GM12873 (cell line): ENCODE measurements around the gene CAMSAP2.

ENCODE experiments used
- CTCF ChIP-seq: IDR thresholded peaks from 2 replicates; pipeline ENCODE4 v1.5.1; 2012; ENCODE audit warnings: low read depth, mild to moderate bottlenecking, moderate library complexity, low read length, control low read depth; ENCODE audit not compliant: insufficient read depth; ENCODE audit errors: missing control alignments

Gene CAMSAP2

GRCh38 chr1:200738327-200738948 lies at the start of gene CAMSAP2:
TSS of gene CAMSAP2 (plus strand) at chr1:200738893. CDS start at chr1:200739828, 935 bp downstream.
- TF ChIP-seq CTCF, result no peak

GRCh38 chr1:200692316-200692715 lies 46.4 kb upstream of the CAMSAP2 start:
- no peak for TF ChIP-seq CTCF

- no peak for TF ChIP-seq CTCF
Observed at GRCh38 chr1:200693327-200693726, 45.4 kb upstream of the CAMSAP2 start.

- TF ChIP-seq CTCF, result no peak
Observed at GRCh38 chr1:200694738-200695137, 44.0 kb upstream of the CAMSAP2 start.

- no peak for TF ChIP-seq CTCF
Observed at GRCh38 chr1:200699871-200700270, 38.8 kb upstream of the CAMSAP2 start.

- TF ChIP-seq CTCF, result no peak
Observed at GRCh38 chr1:200704986-200705500, 33.6 kb upstream of the CAMSAP2 start.

GRCh38 chr1:200706111-200706814 lies 32.4 kb upstream of the CAMSAP2 start:
- TF ChIP-seq CTCF, result no peak
